Vagina (tissue), 2 donors: ENCODE measurements around the gene CNDP1.

Source experiments
- POLR2A ChIP-seq, 2 donors: fragments of 450-650 bp; IDR thresholded peaks; one replicate each; pipeline ENCODE4 v1.6.1; 2017; ENCODE audit warnings: antibody characterized with exemption in 2 of 2, mild to moderate bottlenecking in 2 of 2, moderate library complexity in 2 of 2
- TF ChIP-seq, protein P1 (sequence below), 3 experiments: fragments of 450-650 bp in 2 of 3; fragments of 200-600 bp in 1 of 3; sonication (generic) in 1 of 3; IDR thresholded peaks; one replicate each; pipeline ENCODE4 v1.5.1; 2017 to 2019; ENCODE audit warnings: antibody characterized with exemption in 3 of 3, mild to moderate bottlenecking in 2 of 3, moderate library complexity in 2 of 3

DNA sequence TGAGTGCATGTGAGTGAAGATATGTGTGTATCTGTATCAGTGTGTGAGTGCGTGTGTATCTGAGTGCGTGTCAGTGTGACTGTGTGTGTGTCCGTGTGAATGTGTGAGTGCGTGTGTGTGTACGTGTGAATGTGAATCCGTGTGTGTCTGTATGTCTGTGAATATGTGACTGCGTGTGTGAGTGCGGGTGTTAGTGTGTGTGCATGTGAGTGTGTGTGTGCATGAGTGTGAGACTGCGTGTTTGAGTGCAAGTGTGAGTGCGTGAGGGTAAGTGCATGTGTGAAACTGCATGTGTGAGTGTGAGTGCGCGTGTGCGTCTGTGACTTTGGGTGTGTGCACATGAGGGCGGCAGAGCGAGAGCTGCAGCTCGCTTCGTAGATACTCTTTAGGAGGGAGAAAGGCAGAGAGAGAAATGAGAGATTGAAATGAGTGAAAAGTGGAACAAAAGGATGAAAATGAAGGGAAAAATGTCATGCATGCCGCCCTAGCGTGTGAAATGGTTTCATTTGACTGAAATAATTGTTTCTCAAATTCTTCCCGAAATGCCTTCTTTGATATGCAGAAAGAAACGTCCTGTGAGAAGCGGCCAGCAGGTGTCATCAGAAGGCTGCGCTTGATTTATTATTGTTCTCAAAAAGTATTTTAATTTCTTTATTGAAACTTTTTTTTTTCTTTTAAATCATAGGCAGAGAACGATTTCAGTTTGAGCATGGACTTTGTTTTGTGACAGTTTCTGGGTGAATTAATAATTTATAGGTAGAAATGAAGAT is 88.9 kb downstream of the CNDP1 start:
- TF ChIP-seq, protein P1, sequence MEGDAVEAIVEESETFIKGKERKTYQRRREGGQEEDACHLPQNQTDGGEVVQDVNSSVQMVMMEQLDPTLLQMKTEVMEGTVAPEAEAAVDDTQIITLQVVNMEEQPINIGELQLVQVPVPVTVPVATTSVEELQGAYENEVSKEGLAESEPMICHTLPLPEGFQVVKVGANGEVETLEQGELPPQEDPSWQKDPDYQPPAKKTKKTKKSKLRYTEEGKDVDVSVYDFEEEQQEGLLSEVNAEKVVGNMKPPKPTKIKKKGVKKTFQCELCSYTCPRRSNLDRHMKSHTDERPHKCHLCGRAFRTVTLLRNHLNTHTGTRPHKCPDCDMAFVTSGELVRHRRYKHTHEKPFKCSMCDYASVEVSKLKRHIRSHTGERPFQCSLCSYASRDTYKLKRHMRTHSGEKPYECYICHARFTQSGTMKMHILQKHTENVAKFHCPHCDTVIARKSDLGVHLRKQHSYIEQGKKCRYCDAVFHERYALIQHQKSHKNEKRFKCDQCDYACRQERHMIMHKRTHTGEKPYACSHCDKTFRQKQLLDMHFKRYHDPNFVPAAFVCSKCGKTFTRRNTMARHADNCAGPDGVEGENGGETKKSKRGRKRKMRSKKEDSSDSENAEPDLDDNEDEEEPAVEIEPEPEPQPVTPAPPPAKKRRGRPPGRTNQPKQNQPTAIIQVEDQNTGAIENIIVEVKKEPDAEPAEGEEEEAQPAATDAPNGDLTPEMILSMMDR (IDR thresholded peaks at IDR 0.05) = no peak
- no peak for TF ChIP-seq POLR2A (IDR thresholded peaks at IDR 0.05)
